ENCODE measurements around the gene GRPEL1. TPM values are rescaled to one million over a fixed set of nuclear protein-coding genes. Genes with fewer than 3 reads are reported as not detected.

Gene GRPEL1
- polyA plus RNA-seq, 1 of the 3 experiments (the other 2 are of a cell fraction) = 29.8 TPM

DNA sequence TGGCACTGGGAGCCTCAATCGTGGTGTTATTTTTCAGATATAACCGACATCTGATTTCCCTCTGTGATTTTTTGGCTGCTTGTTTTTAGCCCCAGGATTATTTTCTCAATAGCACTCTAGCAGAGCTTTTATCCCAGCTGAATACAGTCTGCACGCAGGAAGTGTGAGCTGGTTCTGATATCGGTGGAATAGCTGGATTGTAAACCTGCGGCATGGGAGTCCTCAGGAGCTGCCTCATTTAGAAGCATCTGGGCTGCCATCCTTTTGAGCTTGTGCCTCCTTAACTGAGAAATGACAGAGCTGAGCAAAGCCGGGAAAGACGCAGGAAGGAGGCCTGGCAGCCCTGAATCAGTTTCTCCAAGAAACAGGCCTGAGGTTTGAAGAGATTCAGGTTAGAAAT, 28.4 kb upstream of the GRPEL1 start:
- H3K79me2 ChIP-seq (ENCODE audit: insufficient read depth) = no peaks in the 10 kb centered on the region
- H3F3A ChIP-seq (replicated peaks; ENCODE audit: insufficient read depth) = no peaks in the 10 kb centered on the region
- H3K27me3 ChIP-seq (ENCODE audit: insufficient read depth) = no peaks in the 10 kb centered on the region
- DNase-seq = no peak
- H3K27ac ChIP-seq (ENCODE audit: low read depth in 2 of 2, low read length in 1 of 2) = no peak overlapping the region
- H3K9me3 ChIP-seq = no peaks in the 10 kb centered on the region
- H3K36me3 ChIP-seq (replicated peaks in 1 of 2; ENCODE audit: control insufficient read depth in 1 of 2, insufficient read depth in 2 of 2, low read length in 1 of 2) = no peaks in the 10 kb centered on the region
- WGBS (ENCODE audit: low lambda C conversion rate) = 83% methylated on average over 7 of the region's 7 CpGs
- CTCF ChIA-PET = interaction anchor here (0.6 to 2.0 kb wide), 5 partner anchors 12 to 182 kb away, joined by 3 to 4 read pairs (median 3); no protein-coding TSS in a partner anchor
- H3K4me1 ChIP-seq (ENCODE audit: control insufficient read depth in 1 of 2, insufficient read depth in 2 of 2, low read depth in 1 of 2, low read length in 1 of 2) = peaks cover 0 to 2% of the 10 kb centered on the region in 2 experiments; a peak in 1 of 4 replicates
- no peak for TF ChIP-seq EP300 (IDR thresholded peaks at IDR 0.05; ENCODE audit: borderline replicate concordance in 1 of 2, low read depth in 1 of 2, low read length in 1 of 2)
- no peak for TF ChIP-seq TAF1 (IDR thresholded peaks at IDR 0.05; ENCODE audit: borderline replicate concordance, low read depth, low read length)
- TF ChIP-seq, protein P1, sequence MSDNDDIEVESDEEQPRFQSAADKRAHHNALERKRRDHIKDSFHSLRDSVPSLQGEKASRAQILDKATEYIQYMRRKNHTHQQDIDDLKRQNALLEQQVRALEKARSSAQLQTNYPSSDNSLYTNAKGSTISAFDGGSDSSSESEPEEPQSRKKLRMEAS (IDR thresholded peaks at IDR 0.05; ENCODE audit: low read depth) = no peak
- TF ChIP-seq FOXM1 (IDR thresholded peaks at IDR 0.05; ENCODE audit: low read depth) = no peak
- H3K4me3 ChIP-seq (ENCODE audit: low read depth in 2 of 2, low read length in 1 of 2) = no peak overlapping the region
- H3K9ac ChIP-seq = no peak overlapping the region
- POLR2A ChIA-PET = no interaction called here
- H2AFZ ChIP-seq (ENCODE audit: low read depth) = no peak overlapping the region
- H3K4me2 ChIP-seq = no peak overlapping the region
- no peaks in the 10 kb centered on the region for H3K9me2 ChIP-seq
- no peaks in the 10 kb centered on the region for H4K20me1 ChIP-seq (ENCODE audit: insufficient read depth)

DNA sequence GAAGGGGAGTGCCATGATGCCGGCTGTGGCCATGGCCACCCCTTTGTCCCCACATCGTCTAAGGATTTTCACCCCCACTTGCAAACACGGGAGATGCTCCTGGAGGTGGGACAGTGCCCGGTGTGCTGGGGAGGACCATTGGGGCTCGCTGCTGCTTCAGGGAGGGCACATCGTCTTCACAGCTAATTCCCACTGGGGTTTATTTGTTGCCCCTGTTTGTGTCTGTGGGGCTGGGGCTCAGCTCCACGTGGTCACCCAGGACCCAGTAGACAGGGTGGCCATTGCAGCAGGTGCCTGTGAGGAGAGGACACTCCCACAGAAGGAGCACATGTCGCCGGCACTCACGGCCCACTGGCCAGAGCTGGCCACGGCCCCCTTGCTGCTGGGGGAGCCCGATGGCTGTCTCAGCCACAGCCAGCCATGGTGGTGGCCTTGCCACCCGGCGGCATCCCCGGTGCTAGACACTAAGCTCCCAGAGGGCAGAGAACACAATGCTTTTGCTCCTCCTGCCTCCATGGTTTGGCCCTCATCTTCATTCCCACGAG, 27.8 kb upstream of the GRPEL1 start:
- no peak overlapping the region for H3K4me3 ChIP-seq (ENCODE audit: low read depth in 2 of 2, low read length in 1 of 2)
- no peaks in the 10 kb centered on the region for H3K4me1 ChIP-seq (ENCODE audit: control insufficient read depth in 1 of 2, insufficient read depth in 2 of 2, low read depth in 1 of 2, low read length in 1 of 2)
- H2AFZ ChIP-seq (ENCODE audit: low read depth) = no peak overlapping the region
- no peak for DNase-seq
- CTCF ChIA-PET = interaction anchor here (1.0 to 2.0 kb wide), 3 partner anchors 12 to 62 kb away, joined by 3 to 4 read pairs (median 3); no protein-coding TSS in a partner anchor
- H4K20me1 ChIP-seq (ENCODE audit: insufficient read depth) = no peaks in the 10 kb centered on the region
- WGBS (ENCODE audit: low lambda C conversion rate) = 68% methylated on average over 9 of the region's 16 CpGs
- H3K27ac ChIP-seq (ENCODE audit: low read depth in 2 of 2, low read length in 1 of 2) = no peak overlapping the region
- H3K27me3 ChIP-seq (ENCODE audit: insufficient read depth) = no peaks in the 10 kb centered on the region
- H3K36me3 ChIP-seq (replicated peaks in 1 of 2; ENCODE audit: control insufficient read depth in 1 of 2, insufficient read depth in 2 of 2, low read length in 1 of 2) = no peaks in the 10 kb centered on the region
- no peak overlapping the region for H3K9ac ChIP-seq
- H3K9me2 ChIP-seq = no peaks in the 10 kb centered on the region
- no peaks in the 10 kb centered on the region for H3K9me3 ChIP-seq
- H3F3A ChIP-seq (replicated peaks; ENCODE audit: insufficient read depth) = no peaks in the 10 kb centered on the region
- no peaks in the 10 kb centered on the region for H3K79me2 ChIP-seq (ENCODE audit: insufficient read depth)
- TF ChIP-seq MXI1 (IDR thresholded peaks at IDR 0.05; ENCODE audit: low read depth, low read length) (no peak), JUND (IDR thresholded peaks at IDR 0.05) (no peak), TCF12 (IDR thresholded peaks at IDR 0.05) (no peak), POLR2AphosphoS5 (IDR thresholded peaks at IDR 0.05; ENCODE audit: low read depth, low read length) (no peak)
- TF ChIP-seq, protein P2, sequence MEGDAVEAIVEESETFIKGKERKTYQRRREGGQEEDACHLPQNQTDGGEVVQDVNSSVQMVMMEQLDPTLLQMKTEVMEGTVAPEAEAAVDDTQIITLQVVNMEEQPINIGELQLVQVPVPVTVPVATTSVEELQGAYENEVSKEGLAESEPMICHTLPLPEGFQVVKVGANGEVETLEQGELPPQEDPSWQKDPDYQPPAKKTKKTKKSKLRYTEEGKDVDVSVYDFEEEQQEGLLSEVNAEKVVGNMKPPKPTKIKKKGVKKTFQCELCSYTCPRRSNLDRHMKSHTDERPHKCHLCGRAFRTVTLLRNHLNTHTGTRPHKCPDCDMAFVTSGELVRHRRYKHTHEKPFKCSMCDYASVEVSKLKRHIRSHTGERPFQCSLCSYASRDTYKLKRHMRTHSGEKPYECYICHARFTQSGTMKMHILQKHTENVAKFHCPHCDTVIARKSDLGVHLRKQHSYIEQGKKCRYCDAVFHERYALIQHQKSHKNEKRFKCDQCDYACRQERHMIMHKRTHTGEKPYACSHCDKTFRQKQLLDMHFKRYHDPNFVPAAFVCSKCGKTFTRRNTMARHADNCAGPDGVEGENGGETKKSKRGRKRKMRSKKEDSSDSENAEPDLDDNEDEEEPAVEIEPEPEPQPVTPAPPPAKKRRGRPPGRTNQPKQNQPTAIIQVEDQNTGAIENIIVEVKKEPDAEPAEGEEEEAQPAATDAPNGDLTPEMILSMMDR (IDR thresholded peaks at IDR 0.05) = no peak
- no peak overlapping the region for H3K4me2 ChIP-seq
- POLR2A ChIA-PET = no interaction called here

DNA sequence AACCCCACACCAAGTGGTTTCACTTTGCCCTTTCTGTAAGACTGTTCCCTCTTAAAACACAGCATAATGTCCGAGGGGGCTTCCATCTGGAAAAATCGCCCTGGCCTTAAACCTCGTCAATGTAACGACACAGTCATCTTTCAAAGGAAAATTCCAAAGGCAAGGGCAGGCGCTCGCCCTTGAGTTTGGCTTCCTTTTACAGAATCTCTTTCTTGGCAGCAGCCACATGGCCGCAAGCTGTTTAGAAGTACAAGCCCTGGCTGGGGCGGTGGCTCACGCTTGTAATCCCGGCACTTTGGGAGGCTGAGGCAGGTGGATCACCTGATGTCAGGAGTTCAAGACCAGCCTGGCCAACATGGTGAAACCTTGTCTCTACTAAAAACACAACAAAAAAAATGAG, 27.1 kb upstream of the GRPEL1 start:
- ChIA-PET POLR2A (no interaction called here), CTCF (interaction anchor here (1.0 to 2.0 kb wide), 3 partner anchors 11 to 62 kb away, joined by 3 to 4 read pairs (median 3); no protein-coding TSS in a partner anchor)
- WGBS (ENCODE audit: low lambda C conversion rate) = 90% methylated on average over 10 of the region's 10 CpGs
- H3K4me2 ChIP-seq = no peak overlapping the region
- H3K9me2 ChIP-seq = no peaks in the 10 kb centered on the region
- no peaks in the 10 kb centered on the region for H4K20me1 ChIP-seq (ENCODE audit: insufficient read depth)
- no peaks in the 10 kb centered on the region for H3K27me3 ChIP-seq (ENCODE audit: insufficient read depth)
- H3K36me3 ChIP-seq (replicated peaks in 1 of 2; ENCODE audit: control insufficient read depth in 1 of 2, insufficient read depth in 2 of 2, low read length in 1 of 2) = no peaks in the 10 kb centered on the region
- no peaks in the 10 kb centered on the region for H3K79me2 ChIP-seq (ENCODE audit: insufficient read depth)
- no peak overlapping the region for H3K9ac ChIP-seq
- H3K4me1 ChIP-seq (ENCODE audit: control insufficient read depth in 1 of 2, insufficient read depth in 2 of 2, low read depth in 1 of 2, low read length in 1 of 2) = no peaks in the 10 kb centered on the region
- no peaks in the 10 kb centered on the region for H3F3A ChIP-seq (replicated peaks; ENCODE audit: insufficient read depth)
- no peak for DNase-seq
- TF ChIP-seq FOXM1 (IDR thresholded peaks at IDR 0.05; ENCODE audit: low read depth) (no peak), GATA2 (CRISPR knock-in tag; IDR thresholded peaks at IDR 0.05) (no peak), TCF12 (IDR thresholded peaks at IDR 0.05) (no peak), RAD21 (IDR thresholded peaks at IDR 0.05; ENCODE audit: low read length) (no peak), NRF1 (IDR thresholded peaks at IDR 0.05; ENCODE audit: low read depth, low read length) (no peak), MEF2A (IDR thresholded peaks at IDR 0.05; ENCODE audit: borderline replicate concordance, low read depth) (no peak)
- TF ChIP-seq, protein P3, sequence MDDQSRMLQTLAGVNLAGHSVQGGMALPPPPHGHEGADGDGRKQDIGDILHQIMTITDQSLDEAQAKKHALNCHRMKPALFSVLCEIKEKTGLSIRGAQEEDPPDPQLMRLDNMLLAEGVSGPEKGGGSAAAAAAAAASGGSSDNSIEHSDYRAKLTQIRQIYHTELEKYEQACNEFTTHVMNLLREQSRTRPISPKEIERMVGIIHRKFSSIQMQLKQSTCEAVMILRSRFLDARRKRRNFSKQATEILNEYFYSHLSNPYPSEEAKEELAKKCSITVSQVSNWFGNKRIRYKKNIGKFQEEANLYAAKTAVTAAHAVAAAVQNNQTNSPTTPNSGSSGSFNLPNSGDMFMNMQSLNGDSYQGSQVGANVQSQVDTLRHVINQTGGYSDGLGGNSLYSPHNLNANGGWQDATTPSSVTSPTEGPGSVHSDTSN (IDR thresholded peaks at IDR 0.05) = no peak
- TF ChIP-seq, protein P4, sequence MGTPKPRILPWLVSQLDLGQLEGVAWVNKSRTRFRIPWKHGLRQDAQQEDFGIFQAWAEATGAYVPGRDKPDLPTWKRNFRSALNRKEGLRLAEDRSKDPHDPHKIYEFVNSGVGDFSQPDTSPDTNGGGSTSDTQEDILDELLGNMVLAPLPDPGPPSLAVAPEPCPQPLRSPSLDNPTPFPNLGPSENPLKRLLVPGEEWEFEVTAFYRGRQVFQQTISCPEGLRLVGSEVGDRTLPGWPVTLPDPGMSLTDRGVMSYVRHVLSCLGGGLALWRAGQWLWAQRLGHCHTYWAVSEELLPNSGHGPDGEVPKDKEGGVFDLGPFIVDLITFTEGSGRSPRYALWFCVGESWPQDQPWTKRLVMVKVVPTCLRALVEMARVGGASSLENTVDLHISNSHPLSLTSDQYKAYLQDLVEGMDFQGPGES (IDR thresholded peaks at IDR 0.05; ENCODE audit: low read depth, low read length) = no peak
- no peak overlapping the region for H3K27ac ChIP-seq (ENCODE audit: low read depth in 2 of 2, low read length in 1 of 2)
- H3K9me3 ChIP-seq = no peaks in the 10 kb centered on the region
- H3K4me3 ChIP-seq (ENCODE audit: low read depth in 2 of 2, low read length in 1 of 2) = no peak overlapping the region
- H2AFZ ChIP-seq (ENCODE audit: low read depth) = no peak overlapping the region

Measured in SK-N-SH (cell line).